Measurements from ENCODE around the gene CGN. TPM values are rescaled to one million over a fixed set of nuclear protein-coding genes. Genes with fewer than 3 reads are reported as not detected.

CGN gene
- total RNA-seq, 1 experiment from 2014 or later = 20.3 TPM

DNA sequence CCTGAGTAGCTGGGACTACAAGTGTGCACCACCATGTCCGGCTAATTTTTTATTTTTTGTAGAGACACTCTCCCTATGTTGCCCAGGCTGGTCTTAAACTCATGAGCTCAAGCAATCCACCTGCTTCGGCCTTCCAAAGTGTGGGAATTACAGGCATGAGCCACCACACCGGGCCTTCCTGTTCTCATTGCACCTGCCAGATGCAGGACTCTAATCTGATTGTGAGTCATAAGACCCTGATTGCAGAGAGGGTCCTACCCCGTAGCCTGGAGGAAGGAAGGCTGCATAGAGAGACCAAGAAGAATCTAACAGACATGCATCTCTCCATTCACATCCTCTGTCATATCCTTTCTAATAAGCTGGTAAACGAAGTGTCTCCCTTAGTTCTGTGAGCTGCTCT is 19.5 kb upstream of the CGN start:
- Histone ChIP-seq H3K36me3 (replicated peaks; ENCODE audit: control insufficient read depth, insufficient read depth, low read length) (no peaks in the 10 kb centered on the region), H3K27me3 (ENCODE audit: control insufficient read depth, insufficient read depth, low read length) (no peaks in the 10 kb centered on the region), H3K4me3 (ENCODE audit: insufficient read depth, low read depth, low read length) (no peak overlapping the region)
- no peak for DNase-seq

DNA sequence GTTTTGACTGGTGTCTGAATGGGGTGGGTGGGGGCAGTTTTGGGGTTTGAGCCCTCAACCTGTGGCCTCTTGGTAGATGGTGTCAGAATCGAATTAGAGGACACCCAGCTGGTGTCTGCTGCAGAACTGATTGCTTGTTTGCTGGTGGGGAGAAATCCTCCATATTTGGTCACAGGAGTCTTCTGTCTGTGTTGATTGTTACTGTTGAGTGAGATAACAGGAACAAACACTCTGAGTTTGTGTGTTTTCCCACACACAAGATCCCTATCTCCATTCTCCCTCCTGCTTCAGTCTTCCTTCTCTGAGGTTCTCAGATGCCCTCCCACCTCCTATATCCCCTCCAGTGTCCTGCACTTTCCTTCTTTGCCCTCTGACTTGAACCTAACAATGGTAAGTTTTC is 19.1 kb upstream of the CGN start:
- DNase-seq = no peak
- no peak overlapping the region for H3K4me3 ChIP-seq (ENCODE audit: insufficient read depth, low read depth, low read length)
- H3K36me3 ChIP-seq (replicated peaks; ENCODE audit: control insufficient read depth, insufficient read depth, low read length) = no peaks in the 10 kb centered on the region
- H3K27me3 ChIP-seq (ENCODE audit: control insufficient read depth, insufficient read depth, low read length) = no peaks in the 10 kb centered on the region

DNA sequence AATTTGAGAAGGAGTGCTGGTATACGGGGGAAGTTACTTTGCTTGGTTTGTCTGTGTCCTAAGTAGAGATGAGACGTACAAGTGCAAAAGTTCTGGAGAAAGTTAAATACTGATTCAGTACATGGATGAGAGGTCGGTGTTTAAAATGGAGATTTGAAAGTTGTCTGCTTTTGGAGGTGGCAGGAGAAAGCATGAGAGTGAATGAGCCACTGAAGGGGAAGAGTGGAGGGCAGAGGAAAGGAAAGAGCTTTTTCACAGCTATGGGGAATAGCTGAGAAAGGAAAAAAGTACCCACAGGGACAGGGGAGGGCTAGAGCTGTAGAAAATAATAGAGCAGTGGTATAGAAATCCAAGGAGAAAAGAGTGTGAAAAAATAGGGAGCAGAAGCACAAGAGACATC is 18.1 kb upstream of the CGN start:
- DNase-seq = no peak
- Histone ChIP-seq H3K4me3 (ENCODE audit: insufficient read depth, low read depth, low read length) (no peak overlapping the region), H3K36me3 (replicated peaks; ENCODE audit: control insufficient read depth, insufficient read depth, low read length) (no peaks in the 10 kb centered on the region), H3K27me3 (ENCODE audit: control insufficient read depth, insufficient read depth, low read length) (no peaks in the 10 kb centered on the region)

DNA sequence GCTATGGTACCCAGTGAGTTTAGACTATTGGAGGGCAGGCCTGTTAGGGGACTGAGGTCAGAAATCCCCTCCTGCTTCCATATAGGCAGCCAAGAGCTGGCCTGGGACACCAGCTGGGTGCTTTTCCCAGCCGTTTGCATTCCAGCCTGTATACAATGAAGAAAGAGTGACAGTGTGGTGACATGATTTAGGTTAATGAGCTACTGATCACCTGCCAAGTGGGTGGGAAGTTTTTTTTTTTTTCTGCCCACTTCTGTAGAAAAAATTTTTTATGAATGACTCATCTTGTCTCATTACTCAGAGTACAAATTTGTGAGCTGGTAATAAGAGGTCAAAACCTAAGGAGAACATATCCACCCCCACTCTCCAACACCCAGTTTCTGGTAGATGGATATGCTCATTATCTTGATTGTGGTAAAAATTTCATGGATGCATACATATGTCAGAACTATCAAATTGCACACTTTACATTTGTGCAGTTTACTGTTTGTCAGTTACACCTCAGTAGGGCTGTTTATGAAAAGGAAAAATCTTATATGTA is 16.4 kb upstream of the CGN start:
- H3K4me3 ChIP-seq (ENCODE audit: insufficient read depth, low read depth, low read length) = no peak overlapping the region
- H3K36me3 ChIP-seq (replicated peaks; ENCODE audit: control insufficient read depth, insufficient read depth, low read length) = no peaks in the 10 kb centered on the region
- peak; percentile 26 for DNase-seq
- no peaks in the 10 kb centered on the region; the same call in 1 of the 2 replicates for H3K27me3 ChIP-seq (ENCODE audit: control insufficient read depth, insufficient read depth, low read length)

DNA sequence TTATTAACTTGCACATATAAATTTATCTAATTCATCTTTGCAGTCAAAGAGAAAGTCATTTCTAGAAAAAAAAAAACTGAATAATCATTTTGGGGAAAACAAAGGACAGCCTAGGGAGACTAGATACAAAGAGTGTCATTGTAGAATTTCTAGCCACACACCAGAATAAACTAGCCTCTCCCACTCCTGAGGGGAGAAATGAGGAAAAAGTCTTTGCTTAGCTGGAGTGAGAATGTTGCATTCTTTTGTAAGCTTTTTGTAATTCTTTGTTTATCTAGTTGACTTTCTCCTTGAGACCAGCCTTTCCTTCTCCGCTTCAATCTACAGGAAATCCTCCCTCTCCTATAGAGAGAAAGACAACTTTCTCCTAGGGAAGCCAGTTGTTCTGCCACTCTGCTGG is 15.9 kb upstream of the CGN start:
- no peak for DNase-seq
- Histone ChIP-seq H3K36me3 (replicated peaks; ENCODE audit: control insufficient read depth, insufficient read depth, low read length) (no peaks in the 10 kb centered on the region), H3K4me3 (ENCODE audit: insufficient read depth, low read depth, low read length) (no peak overlapping the region), H3K27me3 (ENCODE audit: control insufficient read depth, insufficient read depth, low read length) (no peaks in the 10 kb centered on the region; the same call in 1 of the 2 replicates)

DNA sequence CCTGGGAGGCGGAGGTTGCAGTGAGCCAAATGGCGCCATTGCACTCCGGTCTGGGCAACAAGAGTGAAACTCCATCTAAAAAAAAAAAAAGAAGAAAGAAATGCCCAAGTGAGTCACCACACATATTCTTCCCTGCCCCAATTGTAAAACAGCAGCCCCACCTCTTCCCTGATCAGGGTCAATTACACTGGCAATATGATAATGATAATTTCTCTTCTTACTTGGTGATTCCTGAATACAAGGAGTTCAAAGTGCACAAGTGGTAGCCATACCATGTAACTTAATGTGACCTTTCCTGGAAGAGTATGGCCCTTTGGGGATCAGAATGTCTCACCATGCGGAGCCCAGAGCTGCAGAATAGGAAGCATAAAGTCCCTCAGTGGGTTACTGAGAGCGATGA is 11.8 kb upstream of the CGN start:
- H3K4me3 ChIP-seq (ENCODE audit: insufficient read depth, low read depth, low read length) = no peak overlapping the region
- no peak for DNase-seq
- no peaks in the 10 kb centered on the region; the same call in 1 of the 2 replicates for H3K27me3 ChIP-seq (ENCODE audit: control insufficient read depth, insufficient read depth, low read length)
- H3K36me3 ChIP-seq (replicated peaks; ENCODE audit: control insufficient read depth, insufficient read depth, low read length) = no peaks in the 10 kb centered on the region

DNA sequence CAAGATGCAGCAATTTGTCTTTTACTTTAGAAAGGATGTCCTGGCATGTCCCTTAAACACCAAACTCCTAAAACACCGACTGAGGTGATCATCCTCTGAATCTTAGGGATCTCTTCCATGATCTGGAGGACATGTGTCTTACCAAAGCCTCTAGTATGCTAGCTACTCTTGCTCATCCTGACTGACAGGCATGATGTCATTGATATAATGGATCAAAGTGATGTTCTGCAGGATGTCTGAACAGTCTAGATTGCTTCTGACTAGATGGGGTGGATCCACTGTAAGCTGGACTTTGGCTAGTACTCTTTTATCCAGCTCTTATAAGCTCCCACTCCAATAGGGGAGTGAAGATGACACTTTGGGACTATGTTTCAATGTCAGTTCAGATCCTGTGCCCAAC is 11.3 kb upstream of the CGN start:
- no peaks in the 10 kb centered on the region for H3K36me3 ChIP-seq (replicated peaks; ENCODE audit: control insufficient read depth, insufficient read depth, low read length)
- DNase-seq = no peak
- H3K27me3 ChIP-seq (ENCODE audit: control insufficient read depth, insufficient read depth, low read length) = no peaks in the 10 kb centered on the region; the same call in 1 of the 2 replicates
- no peak overlapping the region for H3K4me3 ChIP-seq (ENCODE audit: insufficient read depth, low read depth, low read length)

DNA sequence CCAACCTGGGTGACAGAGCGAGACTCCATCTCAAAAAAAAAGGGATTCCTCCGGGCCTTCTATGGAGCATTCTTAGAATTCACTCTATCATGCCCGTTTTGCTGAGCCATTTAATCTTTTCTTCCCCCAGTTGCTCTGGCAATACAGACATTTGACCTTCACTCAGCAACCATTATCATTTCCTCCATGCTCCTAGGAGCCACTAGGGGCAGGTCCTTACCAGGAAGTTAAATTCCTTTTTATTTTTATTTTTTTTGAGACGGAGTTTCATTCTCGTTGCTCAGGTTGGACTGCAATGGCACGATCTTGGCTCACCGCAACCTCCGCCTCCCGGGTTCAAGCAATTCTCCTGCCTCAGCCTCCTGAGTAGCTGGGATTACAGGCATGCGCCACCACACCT is 9.7 kb upstream of the CGN start:
- no peaks in the 10 kb centered on the region for H3K36me3 ChIP-seq (replicated peaks; ENCODE audit: control insufficient read depth, insufficient read depth, low read length)
- no peaks in the 10 kb centered on the region; the same call in 1 of the 2 replicates for H3K27me3 ChIP-seq (ENCODE audit: control insufficient read depth, insufficient read depth, low read length)
- no peak for DNase-seq
- no peak overlapping the region for H3K4me3 ChIP-seq (ENCODE audit: insufficient read depth, low read depth, low read length)

DNA sequence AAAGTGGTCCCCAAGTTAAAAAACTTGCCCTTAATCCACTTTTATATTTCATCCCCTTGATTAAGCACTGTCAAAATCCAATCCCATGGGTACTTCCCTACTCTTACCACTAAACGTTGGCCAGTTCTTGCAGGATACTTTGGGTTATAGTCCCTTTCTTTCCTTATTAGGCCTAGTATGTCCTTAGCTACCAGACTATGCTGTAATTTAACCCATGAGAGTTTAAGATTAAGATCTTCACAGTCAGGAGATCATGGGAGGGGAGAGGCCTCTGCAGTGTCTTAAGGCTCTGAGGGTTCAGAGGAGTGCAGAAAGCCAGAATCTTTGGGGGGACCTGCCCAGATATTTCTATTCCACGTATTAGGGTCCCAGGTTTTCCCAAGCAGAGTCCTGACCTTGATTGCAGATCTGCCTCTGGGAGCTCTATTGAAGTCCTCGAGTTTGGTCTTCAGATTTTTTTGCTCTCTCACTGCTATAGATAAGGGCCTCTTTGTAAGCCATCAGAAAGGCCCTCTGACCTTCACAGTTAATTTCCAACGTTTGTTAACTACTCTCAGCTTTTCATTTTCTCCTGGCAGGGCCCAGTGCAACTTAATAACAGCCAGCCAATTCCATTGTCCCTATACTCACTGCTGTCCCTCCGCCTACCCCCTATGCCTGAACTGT is 9.0 kb upstream of the CGN start:
- Histone ChIP-seq H3K27me3 (ENCODE audit: control insufficient read depth, insufficient read depth, low read length) (no peaks in the 10 kb centered on the region; the same call in 1 of the 2 replicates), H3K36me3 (replicated peaks; ENCODE audit: control insufficient read depth, insufficient read depth, low read length) (no peaks in the 10 kb centered on the region), H3K4me3 (ENCODE audit: insufficient read depth, low read depth, low read length) (no peak overlapping the region)
- DNase-seq = no peak

DNA sequence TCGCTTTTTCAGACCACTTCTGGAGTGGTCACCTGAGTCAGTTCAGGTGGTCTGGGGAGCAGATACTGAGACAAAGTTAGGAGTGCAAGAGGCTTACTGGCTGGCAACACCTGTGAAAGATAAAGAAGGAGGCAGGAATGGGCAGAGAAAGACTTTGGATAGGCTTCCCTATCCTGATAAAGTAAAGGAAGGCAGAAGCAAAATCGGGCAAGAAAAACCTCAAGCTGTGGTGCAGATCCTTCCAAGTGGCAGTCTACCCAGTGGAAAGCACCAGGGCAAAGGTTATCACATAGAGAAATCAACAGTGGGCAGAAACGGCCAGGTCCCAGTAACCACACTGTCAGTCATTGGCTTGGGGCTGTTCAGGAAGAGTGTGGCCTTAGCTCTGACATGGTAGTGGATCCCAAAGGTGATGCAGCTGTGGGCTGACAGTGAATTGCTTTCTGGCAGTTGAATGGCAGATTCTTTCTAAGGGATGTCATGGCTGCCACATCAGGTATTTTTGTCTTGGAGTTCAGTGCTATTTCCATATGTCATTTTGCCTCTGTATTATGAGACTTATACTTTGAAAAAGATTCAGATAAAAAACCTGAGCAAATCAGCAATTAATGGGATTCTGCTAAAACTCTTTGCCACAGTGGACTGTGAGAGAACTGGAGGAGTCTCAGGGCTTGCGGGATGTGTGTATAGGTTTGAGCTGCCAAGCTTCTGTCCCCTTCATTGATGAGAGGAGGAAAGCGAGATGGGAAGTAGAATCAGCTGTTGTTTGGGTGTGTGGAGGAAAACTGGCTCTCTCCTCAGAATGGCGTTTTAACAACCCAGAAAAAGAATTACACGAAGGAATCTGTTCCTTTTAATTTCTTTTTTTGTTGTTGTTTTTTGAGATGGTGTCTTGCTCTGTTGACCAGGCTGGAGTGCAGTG is 8.1 kb upstream of the CGN start:
- DNase-seq = no peak
- H3K4me3 ChIP-seq (ENCODE audit: insufficient read depth, low read depth, low read length) = no peak overlapping the region
- no peaks in the 10 kb centered on the region for H3K36me3 ChIP-seq (replicated peaks; ENCODE audit: control insufficient read depth, insufficient read depth, low read length)
- no peaks in the 10 kb centered on the region; the same call in 1 of the 2 replicates for H3K27me3 ChIP-seq (ENCODE audit: control insufficient read depth, insufficient read depth, low read length)

DNA sequence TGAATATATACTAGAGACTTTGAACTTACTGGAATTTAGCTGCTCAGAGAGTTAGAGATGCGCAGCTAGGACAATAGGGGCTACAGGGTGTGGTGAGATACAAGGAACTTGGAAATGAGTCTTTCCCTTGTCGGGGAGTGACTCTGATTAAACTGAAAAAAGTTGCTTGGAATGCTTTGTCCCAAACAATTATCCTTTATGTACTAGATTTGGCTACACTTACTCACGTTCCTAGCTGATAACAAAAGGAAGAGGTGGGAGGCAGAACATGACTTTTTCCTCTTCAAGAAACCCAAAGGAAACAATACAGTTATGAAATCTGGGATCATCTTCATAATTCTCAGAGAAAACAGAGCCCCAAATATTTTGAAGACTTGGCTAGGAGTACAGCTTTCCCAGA is 6.9 kb upstream of the CGN start:
- H3K4me3 ChIP-seq (ENCODE audit: insufficient read depth, low read depth, low read length) = no peak overlapping the region
- H3K27me3 ChIP-seq (ENCODE audit: control insufficient read depth, insufficient read depth, low read length) = no peaks in the 10 kb centered on the region; the same call in 1 of the 2 replicates
- H3K36me3 ChIP-seq (replicated peaks; ENCODE audit: control insufficient read depth, insufficient read depth, low read length) = no peaks in the 10 kb centered on the region
- DNase-seq = no peak

DNA sequence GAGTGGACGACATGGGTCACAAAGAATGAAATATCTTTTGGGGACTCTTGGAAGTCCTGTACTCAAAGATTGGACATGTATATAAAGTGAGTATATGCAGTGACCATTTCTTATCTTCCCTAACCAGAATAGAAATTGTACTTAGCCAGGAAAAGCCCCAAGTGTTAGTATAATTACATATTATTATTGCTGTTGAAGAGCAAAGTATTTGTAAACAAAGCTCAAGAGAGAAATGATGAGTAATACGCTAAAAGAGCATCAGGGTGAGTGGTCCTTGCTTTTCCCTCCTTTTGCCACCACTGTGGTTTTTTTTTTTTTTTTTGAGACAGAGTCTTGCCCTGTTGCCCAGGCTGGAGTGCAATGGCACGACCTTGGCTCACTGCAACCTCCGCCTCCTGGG is 6.4 kb upstream of the CGN start:
- DNase-seq = no peak
- Histone ChIP-seq H3K27me3 (ENCODE audit: control insufficient read depth, insufficient read depth, low read length) (no peaks in the 10 kb centered on the region; the same call in 1 of the 2 replicates), H3K36me3 (replicated peaks; ENCODE audit: control insufficient read depth, insufficient read depth, low read length) (no peaks in the 10 kb centered on the region)

DNA sequence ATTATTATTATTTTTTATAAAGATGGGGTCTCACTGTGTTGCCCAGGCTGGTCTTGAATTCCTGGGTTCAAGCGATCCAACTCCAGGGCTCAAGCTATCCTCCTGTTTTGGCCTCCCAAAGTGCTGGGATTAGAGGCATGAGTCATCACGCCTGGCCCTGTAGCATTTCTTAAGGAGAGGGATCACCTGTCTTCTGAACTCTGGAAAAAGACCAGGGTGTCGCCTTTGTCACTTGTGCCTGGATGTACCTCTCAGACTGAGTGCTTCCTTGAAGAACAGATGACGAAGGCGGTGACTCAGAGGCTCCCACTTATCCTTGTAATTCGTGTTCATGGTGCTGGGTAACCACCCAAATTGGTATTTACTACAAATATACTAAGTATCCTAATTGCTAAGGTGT is 2.4 kb upstream of the CGN start:
- H3K36me3 ChIP-seq (replicated peaks; ENCODE audit: control insufficient read depth, insufficient read depth, low read length) = no peaks in the 10 kb centered on the region
- no peak for DNase-seq
- H3K27me3 ChIP-seq (ENCODE audit: control insufficient read depth, insufficient read depth, low read length) = no peaks in the 10 kb centered on the region

More for the DNA sequence above, 6.4 kb upstream of the CGN start:
- H3K4me3 ChIP-seq (ENCODE audit: insufficient read depth, low read depth, low read length) = no peak overlapping the region

DNA sequence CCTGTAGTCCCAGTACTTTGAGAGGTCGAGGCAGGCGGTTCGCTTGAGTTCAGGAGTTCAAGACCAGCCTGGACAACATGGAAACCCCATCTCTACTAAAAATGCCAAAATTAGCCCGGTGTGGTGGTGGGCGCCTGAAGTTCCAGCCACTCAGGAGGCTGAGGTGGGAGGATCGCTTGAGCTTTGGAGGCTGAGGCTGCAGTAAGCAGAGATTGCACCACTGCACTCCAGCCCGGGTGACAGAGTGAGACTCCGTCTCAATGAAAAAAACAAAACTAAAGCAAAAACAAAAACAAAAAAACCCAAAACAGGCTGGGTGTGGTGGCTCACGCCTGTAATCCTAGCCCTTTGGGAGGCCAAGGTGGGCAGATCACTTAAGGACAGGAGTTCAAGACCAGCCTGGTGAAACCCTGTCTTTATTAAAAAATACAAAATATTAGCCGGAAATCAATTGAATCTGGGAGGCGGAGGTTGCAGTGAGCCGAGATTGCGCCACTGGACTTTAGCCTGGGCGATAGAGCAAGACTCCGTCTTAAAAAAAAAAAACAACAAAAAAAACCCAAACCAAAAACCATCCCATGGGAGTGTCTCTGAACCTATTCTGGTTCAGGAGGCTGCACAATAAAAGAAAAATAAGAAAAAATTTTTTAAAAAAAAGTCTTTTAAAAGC is 1.7 kb upstream of the CGN start:
- Histone ChIP-seq H3K27me3 (ENCODE audit: control insufficient read depth, insufficient read depth, low read length) (no peaks in the 10 kb centered on the region), H3K4me3 (ENCODE audit: insufficient read depth, low read depth, low read length) (no peak overlapping the region), H3K36me3 (replicated peaks; ENCODE audit: control insufficient read depth, insufficient read depth, low read length) (no peaks in the 10 kb centered on the region)
- no peak for DNase-seq

More for the DNA sequence above, 2.4 kb upstream of the CGN start:
- no peak overlapping the region for H3K4me3 ChIP-seq (ENCODE audit: insufficient read depth, low read depth, low read length)
